ENCODE data around the gene MMD.

DNA sequence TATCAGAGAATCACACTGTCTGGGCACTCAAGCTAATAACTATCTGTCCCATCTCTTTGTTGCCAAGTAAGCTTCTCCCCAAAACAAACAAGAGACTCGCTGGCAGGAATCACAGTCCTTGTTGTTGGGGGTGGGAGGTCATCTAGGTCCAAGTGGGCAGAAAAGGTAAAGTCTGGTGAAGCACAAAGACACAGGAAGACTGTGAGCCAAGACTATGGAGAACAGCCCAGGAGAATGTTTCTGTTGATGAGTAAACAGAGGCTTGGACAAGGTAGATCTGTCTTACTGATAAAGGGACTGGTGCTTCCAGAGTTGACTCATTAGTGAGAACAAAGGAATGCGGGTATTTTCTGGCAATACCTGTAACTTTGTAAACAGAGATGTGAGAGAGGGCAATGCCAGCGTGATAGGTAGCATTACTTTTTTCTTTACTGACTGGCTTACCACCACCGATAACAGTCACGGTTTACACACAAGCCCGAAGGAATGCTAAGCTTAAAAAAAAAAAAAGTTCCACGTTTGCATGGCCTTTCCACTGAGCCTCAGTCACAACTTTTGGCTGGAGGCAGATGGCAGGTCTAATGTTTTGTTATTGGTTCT lies 11.5 kb upstream of the MMD start:
- TF ChIP-seq EZH2 (IDR thresholded peaks at IDR 0.05): no peak
- TF ChIP-seq POLR2AphosphoS5 (IDR thresholded peaks at IDR 0.05; ENCODE audit: borderline replicate concordance, low read depth, low read length): no peak

Data from SK-N-MC (cell line).